Measurements from ENCODE around the gene TPD52L2. TPM values are rescaled to one million over a fixed set of nuclear protein-coding genes. Genes with fewer than 3 reads are reported as not detected.
A peak's percentile ranks its signal among the peaks of the same experiment; 100 is the strongest.

TPD52L2 gene
- total RNA-seq, 1 donor from 2014 or later: 88.1 TPM

GRCh38 chr20:63823691-63824311 is 41.3 kb upstream of the TPD52L2 start:
- TF ChIP-seq, protein P1, sequence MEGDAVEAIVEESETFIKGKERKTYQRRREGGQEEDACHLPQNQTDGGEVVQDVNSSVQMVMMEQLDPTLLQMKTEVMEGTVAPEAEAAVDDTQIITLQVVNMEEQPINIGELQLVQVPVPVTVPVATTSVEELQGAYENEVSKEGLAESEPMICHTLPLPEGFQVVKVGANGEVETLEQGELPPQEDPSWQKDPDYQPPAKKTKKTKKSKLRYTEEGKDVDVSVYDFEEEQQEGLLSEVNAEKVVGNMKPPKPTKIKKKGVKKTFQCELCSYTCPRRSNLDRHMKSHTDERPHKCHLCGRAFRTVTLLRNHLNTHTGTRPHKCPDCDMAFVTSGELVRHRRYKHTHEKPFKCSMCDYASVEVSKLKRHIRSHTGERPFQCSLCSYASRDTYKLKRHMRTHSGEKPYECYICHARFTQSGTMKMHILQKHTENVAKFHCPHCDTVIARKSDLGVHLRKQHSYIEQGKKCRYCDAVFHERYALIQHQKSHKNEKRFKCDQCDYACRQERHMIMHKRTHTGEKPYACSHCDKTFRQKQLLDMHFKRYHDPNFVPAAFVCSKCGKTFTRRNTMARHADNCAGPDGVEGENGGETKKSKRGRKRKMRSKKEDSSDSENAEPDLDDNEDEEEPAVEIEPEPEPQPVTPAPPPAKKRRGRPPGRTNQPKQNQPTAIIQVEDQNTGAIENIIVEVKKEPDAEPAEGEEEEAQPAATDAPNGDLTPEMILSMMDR (IDR thresholded peaks at IDR 0.05; ENCODE audit: unreplicated experiment): no peak
- no peak for DNase-seq (ENCODE audit: low spot score, unreplicated experiment)
- Mint-ChIP-seq H3K4me1 (ENCODE audit: low read depth) (peaks cover 23% of the 10 kb centered on the region), H3K27ac (peak overlapping the region; percentile 59), H3K4me3 (ENCODE audit: low read depth) (no peak overlapping the region), H3K27me3 (no peaks in the 10 kb centered on the region), H3K9me3 (ENCODE audit: low read depth) (no peaks in the 10 kb centered on the region), H3K36me3 (ENCODE audit: insufficient read depth) (peaks cover 3% of the 10 kb centered on the region)

DNA sequence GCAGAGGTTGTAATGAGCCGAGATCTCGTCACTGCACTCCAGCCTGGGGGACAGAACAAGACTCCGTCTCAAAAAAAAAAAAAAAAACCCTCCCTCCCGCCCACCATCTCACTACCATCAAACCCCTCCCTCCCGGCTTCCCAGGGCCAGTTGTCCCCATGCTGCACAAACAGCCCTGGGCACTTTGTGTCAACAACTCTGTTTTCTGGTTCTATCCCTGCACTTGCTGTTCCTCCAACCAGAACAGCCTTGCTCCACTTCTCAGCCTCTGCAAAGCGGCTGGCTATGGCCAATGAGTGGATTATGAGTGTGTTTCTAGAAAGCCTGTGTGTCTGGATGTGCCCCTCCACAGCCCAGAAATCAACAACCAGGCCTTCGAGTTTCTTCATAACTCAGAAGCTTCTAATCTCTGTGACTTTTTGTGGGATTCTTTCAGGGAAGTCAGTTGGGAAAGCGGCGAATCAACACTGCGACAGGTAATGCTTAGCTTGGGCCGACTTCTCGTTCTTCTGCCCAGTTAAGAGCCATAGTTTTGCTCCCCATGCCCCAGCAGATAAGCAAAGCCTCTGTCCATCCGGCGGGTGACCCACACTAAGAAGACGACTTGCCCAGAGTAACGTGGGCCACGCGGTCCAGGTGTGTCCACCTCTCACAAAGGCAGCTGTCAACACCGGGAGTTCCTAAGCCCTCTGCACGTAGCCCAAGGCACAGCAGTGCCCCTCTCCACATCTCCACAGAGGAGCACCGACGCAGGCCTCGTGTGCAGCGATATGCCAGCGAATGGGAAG is 39.5 kb upstream of the TPD52L2 start:
- TF ChIP-seq, protein P1 (IDR thresholded peaks at IDR 0.05; ENCODE audit: unreplicated experiment): no peak
- H3K27me3 Mint-ChIP-seq: no peaks in the 10 kb centered on the region
- peaks cover 3% of the 10 kb centered on the region for H3K36me3 Mint-ChIP-seq (ENCODE audit: insufficient read depth)
- no peak overlapping the region for H3K27ac Mint-ChIP-seq
- H3K9me3 Mint-ChIP-seq (ENCODE audit: low read depth): no peaks in the 10 kb centered on the region
- H3K4me3 Mint-ChIP-seq (ENCODE audit: low read depth): no peak overlapping the region
- no peak for DNase-seq (ENCODE audit: low spot score, unreplicated experiment)
- H3K4me1 Mint-ChIP-seq (ENCODE audit: low read depth): peaks cover 33% of the 10 kb centered on the region

DNA sequence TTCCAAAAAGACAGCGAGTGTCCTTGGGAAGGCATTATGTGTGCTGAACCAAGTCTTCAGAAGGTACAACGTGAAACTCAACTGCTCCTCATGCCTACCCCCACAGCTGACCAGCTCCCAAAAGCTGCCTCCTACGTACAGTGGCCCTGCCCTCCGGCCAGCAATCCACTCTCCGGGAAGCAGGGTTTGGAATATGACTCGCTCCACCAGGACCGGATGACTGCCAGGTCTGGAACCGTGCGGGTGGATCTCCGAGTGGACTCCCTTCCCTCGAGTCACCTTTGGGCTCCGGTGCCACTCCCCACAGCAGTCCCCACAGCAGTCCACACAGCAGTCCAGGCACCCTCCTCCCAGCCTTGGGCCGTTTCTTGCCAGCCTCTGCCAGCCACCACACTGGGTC is 38.3 kb upstream of the TPD52L2 start:
- H3K27me3 Mint-ChIP-seq: no peaks in the 10 kb centered on the region
- no peak for DNase-seq (ENCODE audit: low spot score, unreplicated experiment)
- no peaks in the 10 kb centered on the region for H3K9me3 Mint-ChIP-seq (ENCODE audit: low read depth)
- TF ChIP-seq, protein P1 (IDR thresholded peaks at IDR 0.05; ENCODE audit: unreplicated experiment): no peak
- no peak overlapping the region for H3K27ac Mint-ChIP-seq
- H3K4me1 Mint-ChIP-seq (ENCODE audit: low read depth): peaks cover 33% of the 10 kb centered on the region
- H3K36me3 Mint-ChIP-seq (ENCODE audit: insufficient read depth): peaks cover 3% of the 10 kb centered on the region
- H3K4me3 Mint-ChIP-seq (ENCODE audit: low read depth): no peak overlapping the region

- H3K4me3 Mint-ChIP-seq (ENCODE audit: low read depth): peak overlapping the region; percentile 82
Measured at GRCh38 chr20:63828124-63828523, 36.9 kb upstream of the TPD52L2 start.

GRCh38 chr20:63828545-63828944 is 36.5 kb upstream of the TPD52L2 start:
- DNase-seq (ENCODE audit: low spot score, unreplicated experiment): no peak
- Mint-ChIP-seq H3K36me3 (ENCODE audit: insufficient read depth) (peaks cover 3% of the 10 kb centered on the region), H3K4me3 (ENCODE audit: low read depth) (peak overlapping the region; percentile 82), H3K9me3 (ENCODE audit: low read depth) (no peaks in the 10 kb centered on the region), H3K4me1 (ENCODE audit: low read depth) (peaks cover 32% of the 10 kb centered on the region), H3K27me3 (peaks cover 2% of the 10 kb centered on the region), H3K27ac (no peak overlapping the region)
- TF ChIP-seq, protein P1 (IDR thresholded peaks at IDR 0.05; ENCODE audit: unreplicated experiment): no peak

More at GRCh38 chr20:63828124-63828523, 36.9 kb upstream of the TPD52L2 start:
- peaks cover 3% of the 10 kb centered on the region for H3K36me3 Mint-ChIP-seq (ENCODE audit: insufficient read depth)
- no peaks in the 10 kb centered on the region for H3K27me3 Mint-ChIP-seq
- H3K9me3 Mint-ChIP-seq (ENCODE audit: low read depth): no peaks in the 10 kb centered on the region
- DNase-seq (ENCODE audit: low spot score, unreplicated experiment): no peak
- TF ChIP-seq, protein P1 (IDR thresholded peaks at IDR 0.05; ENCODE audit: unreplicated experiment): no peak
- no peak overlapping the region for H3K27ac Mint-ChIP-seq
- H3K4me1 Mint-ChIP-seq (ENCODE audit: low read depth): peaks cover 32% of the 10 kb centered on the region
